H1 (cell line): ENCODE results near the gene CDH1. TPM values are rescaled to one million over a fixed set of nuclear protein-coding genes. Genes with fewer than 3 reads are reported as not detected.

Source experiments
- CTCF ChIA-PET: fragments of 300-600 bp; sonication (Branson Sonifier 250); formaldehyde crosslinking; loops from one replicate; lab custom pipeline; 2021; ENCODE audit not compliant: partially characterized antibody; lab: Charles Lee
- POLR2A ChIA-PET: fragments of 300-600 bp; sonication (Branson Sonifier 250); formaldehyde crosslinking; loops from one replicate; lab custom pipeline; 2021; ENCODE audit warnings: inconsistent platforms; ENCODE audit not compliant: partially characterized antibody; lab: Charles Lee
- DNase-seq, 2 experiments: peaks; one replicate each; pipeline versions ENCODE4 v3.0.0 to v3.0.0-alpha.2; 2010 to 2022; ENCODE audit warnings: low spot score in 2 of 2, low read depth in 1 of 2, mixed read lengths in 1 of 2
- FAIRE-seq: peaks from 2 replicates; lab custom pipeline; 2011; peaks lifted over from hg19 to GRCh38; lab: Jason Lieb, UNC
- H2AFZ ChIP-seq: 2 replicates; pipeline ENCODE4 v1.8.1; 2012; ENCODE audit warnings: low read length, inconsistent platforms
- H2AK5ac ChIP-seq: 2 replicates; pipeline ENCODE4 v1.6.1; 2013; ENCODE audit warnings: low read depth, low read length
- H2BK120ac ChIP-seq: replicated peaks from 2 replicates; pipeline ENCODE3; 2013; ENCODE audit warnings: low read depth, low read length, inconsistent platforms
- H2BK12ac ChIP-seq: 2 replicates; pipeline ENCODE4 v1.6.1; 2013; ENCODE audit warnings: low read depth, low read length
- H2BK15ac ChIP-seq: 2 replicates; pipeline ENCODE4 v1.6.1; 2013; ENCODE audit warnings: low read length
- H2BK20ac ChIP-seq: 2 replicates; pipeline ENCODE4 v1.6.1; 2013; ENCODE audit warnings: low read length
- H2BK5ac ChIP-seq: 2 replicates; pipeline ENCODE4 v1.6.1; 2013; ENCODE audit warnings: low read depth, low read length
- H3K14ac ChIP-seq: 2 replicates; pipeline ENCODE4 v1.6.1; 2013; ENCODE audit warnings: inconsistent platforms; ENCODE audit not compliant: insufficient read length
- H3K18ac ChIP-seq: 2 replicates; pipeline ENCODE4 v1.6.1; 2013; ENCODE audit warnings: low read length; ENCODE audit errors: extremely low read depth
- H3K23ac ChIP-seq: 2 replicates; pipeline ENCODE4 v1.6.1; 2013; ENCODE audit warnings: inconsistent platforms; ENCODE audit not compliant: insufficient read length
- H3K23me2 ChIP-seq: 2 replicates; pipeline ENCODE4 v1.6.1; 2013; ENCODE audit warnings: low read depth, low read length
- H3K27ac ChIP-seq: 2 replicates; pipeline ENCODE4 v1.6.1; 2011; ENCODE audit warnings: low read depth, low read length, inconsistent platforms
- H3K27me3 ChIP-seq, 4 experiments: replicated peaks in 1 of 4; 1 replicate in 1 of 4; 2 replicates in 3 of 4; pipeline versions ENCODE4 v1.6.1 to v1.8.1; 2011 to 2013; ENCODE audit warnings: low read length in 3 of 4, mild to moderate bottlenecking in 3 of 4, inconsistent platforms in 2 of 4, mixed read lengths in 2 of 4, moderate library complexity in 1 of 4; ENCODE audit not compliant: control insufficient read depth in 3 of 4, insufficient read depth in 3 of 4; ENCODE audit errors: extremely low read depth in 1 of 4
- H3K36me3 ChIP-seq, 4 experiments: 2 replicates each; pipeline versions ENCODE4 v1.6.1 to v1.8.1; 2011 to 2013; ENCODE audit warnings: mild to moderate bottlenecking in 4 of 4, low read length in 3 of 4, moderate library complexity in 2 of 4, control low read depth in 1 of 4, inconsistent platforms in 1 of 4; ENCODE audit not compliant: insufficient read depth in 4 of 4, control insufficient read depth in 2 of 4
- H3K4ac ChIP-seq: replicated peaks from 2 replicates; pipeline ENCODE3; 2013; ENCODE audit warnings: low read length, low read depth, mixed read lengths, inconsistent platforms; ENCODE audit not compliant: insufficient read length
- H3K4me1 ChIP-seq, 4 experiments: replicated peaks in 1 of 4; 1 replicate in 1 of 4; 2 replicates in 3 of 4; pipeline versions ENCODE4 v1.6.1 to v1.8.1; 2011 to 2013; ENCODE audit warnings: low read length in 3 of 4, inconsistent platforms in 2 of 4, mixed read lengths in 1 of 4; ENCODE audit not compliant: insufficient read depth in 4 of 4, control insufficient read depth in 3 of 4
- H3K4me2 ChIP-seq, 2 experiments: 2 replicates each; pipeline versions ENCODE4 v1.6.1 to v1.8.1; 2011 to 2013; ENCODE audit warnings: low read depth in 2 of 2, low read length in 2 of 2, control low read depth in 1 of 2, inconsistent platforms in 1 of 2, mild to moderate bottlenecking in 1 of 2; ENCODE audit not compliant: insufficient read depth in 1 of 2
- H3K4me3 ChIP-seq, 4 experiments: fragments of 200-600, 300-600 bp in 1 of 4; sonication (generic), shearing (Covaris generic), sonication (Bioruptor Twin) in 1 of 4; 2 replicates each; pipeline versions ENCODE4 v1.5.1 to v1.8.1; 2011 to 2016; ENCODE audit warnings: low read length in 4 of 4, low read depth in 3 of 4, control low read depth in 2 of 4, inconsistent platforms in 2 of 4, mild to moderate bottlenecking in 2 of 4, mixed read lengths in 1 of 4, moderate library complexity in 1 of 4; ENCODE audit not compliant: insufficient read depth in 2 of 4; ENCODE audit errors: extremely low read depth in 1 of 4
- H3K56ac ChIP-seq: replicated peaks from 2 replicates; pipeline ENCODE3; 2013; ENCODE audit warnings: low read depth, mild to moderate bottlenecking, mixed read lengths, low read length, inconsistent platforms; ENCODE audit not compliant: insufficient read length
- H3K79me1 ChIP-seq: 2 replicates; pipeline ENCODE4 v1.6.1; 2013; ENCODE audit warnings: low read depth, low read length, control low read depth
- H3K79me2 ChIP-seq, 2 experiments: 2 replicates each; pipeline versions ENCODE4 v1.6.1 to v1.8.1; 2012 to 2013; ENCODE audit warnings: low read length in 2 of 2, mild to moderate bottlenecking in 2 of 2, inconsistent platforms in 1 of 2; ENCODE audit not compliant: insufficient read depth in 2 of 2, control insufficient read depth in 1 of 2
- H3K9ac ChIP-seq, 4 experiments: replicated peaks in 1 of 4; 1 replicate in 1 of 4; 2 replicates in 3 of 4; pipeline versions ENCODE4 v1.6.1 to v1.8.1; 2011 to 2013; ENCODE audit warnings: low read depth in 3 of 4, low read length in 3 of 4, control low read depth in 2 of 4, mild to moderate bottlenecking in 2 of 4, moderate library complexity in 2 of 4, inconsistent platforms in 1 of 4; ENCODE audit errors: extremely low read depth in 1 of 4
- H3K9me3 ChIP-seq, 2 experiments: 2 replicates each; pipeline versions ENCODE4 v1.6.1 to v1.8.1; 2012 to 2013; ENCODE audit warnings: mild to moderate bottlenecking in 2 of 2, moderate library complexity in 2 of 2, control low read depth in 1 of 2, inconsistent platforms in 1 of 2, low read depth in 1 of 2, low read length in 1 of 2, mixed read lengths in 1 of 2; ENCODE audit not compliant: insufficient read depth in 2 of 2
- H4K20me1 ChIP-seq, 2 experiments: replicated peaks in 1 of 2; 2 replicates each; pipeline versions ENCODE3 to v1.8.1; 2011 to 2013; ENCODE audit warnings: inconsistent platforms in 2 of 2, low read length in 2 of 2, mild to moderate bottlenecking in 1 of 2; ENCODE audit not compliant: insufficient read depth in 2 of 2, control insufficient read depth in 1 of 2
- H4K5ac ChIP-seq: 2 replicates; pipeline ENCODE4 v1.6.1; 2013; ENCODE audit warnings: low read length, low read depth, mixed read lengths, inconsistent platforms; ENCODE audit not compliant: insufficient read length
- H4K8ac ChIP-seq: 2 replicates; pipeline ENCODE4 v1.8.0; 2013; ENCODE audit warnings: mild to moderate bottlenecking, moderate library complexity, low read length, inconsistent platforms; ENCODE audit not compliant: insufficient read depth; ENCODE audit errors: extremely low read depth
- H4K91ac ChIP-seq: replicated peaks from 2 replicates; pipeline ENCODE3; 2013; ENCODE audit warnings: low read length, mixed read lengths, inconsistent platforms; ENCODE audit not compliant: insufficient read length
- TBP ChIP-seq: IDR thresholded peaks from 2 replicates; pipeline ENCODE4 v1.6.1; 2011; ENCODE audit warnings: low read depth, low read length, improper control_type of control experiment
- WGBS, 2 experiments: shearing (Covaris generic) in 1 of 2; methylation state at CpG; one replicate each; pipeline versions ENCODE4 v1.1.6 to v1.1.7; 2013 to 2015; ENCODE audit warnings: low lambda C conversion rate in 2 of 2, mixed read lengths in 2 of 2, inconsistent platforms in 1 of 2, low coverage in 1 of 2, missing lambda C conversion rate in 1 of 2; ENCODE audit not compliant: insufficient replicate concordance in 2 of 2, insufficient coverage in 1 of 2, insufficient read length in 1 of 2; ENCODE audit errors: extremely low coverage in 1 of 2, missing lambda C conversion rate in 1 of 2; 5-methylcytosine and 5-hydroxymethylcytosine counted together
- polyA plus RNA-seq, 7 experiments: library from polyadenylated mRNA; depleted of rRNA in 3 of 7; stranded (reverse) in 5 of 7; unstranded in 2 of 7; fragments of >200 nt in 5 of 7; fragments of 200-250 nt in 2 of 7; gene quantifications; 1 replicate in 5 of 7; 2 replicates in 1 of 7; 4 replicates in 1 of 7; pipeline versions ENCODE4 v1.2.1 to v1.2.3, GENCODE V29; 2011 to 2013; ENCODE audit warnings: missing spikeins in 2 of 7, mixed read lengths in 2 of 7
- total RNA-seq: library from RNA; stranded (reverse); fragmentation: NEBNext Ultra II Directional; extraction: Animal tissue kit (Norgen Biotek cat#: 25700); gene quantifications from 2 replicates; pipeline ENCODE4 v1.2.1, GENCODE V29; 2021

CDH1 gene
- total and polyA plus RNA-seq, 2 of the 8 experiments (the other 6 are each of a cell fraction or from before 2014, with no cell fraction given): 133 to 265 TPM

DNA sequence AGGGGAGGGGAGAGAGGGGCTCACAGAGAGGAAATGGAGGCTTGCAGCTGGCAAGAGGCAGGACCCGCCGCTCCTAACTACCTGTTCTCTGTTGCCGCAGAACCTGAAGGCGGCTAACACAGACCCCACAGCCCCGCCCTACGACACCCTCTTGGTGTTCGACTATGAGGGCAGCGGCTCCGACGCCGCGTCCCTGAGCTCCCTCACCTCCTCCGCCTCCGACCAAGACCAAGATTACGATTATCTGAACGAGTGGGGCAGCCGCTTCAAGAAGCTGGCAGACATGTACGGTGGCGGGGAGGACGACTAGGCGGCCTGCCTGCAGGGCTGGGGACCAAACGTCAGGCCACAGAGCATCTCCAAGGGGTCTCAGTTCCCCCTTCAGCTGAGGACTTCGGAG, 39.0 kb upstream of the CDH1 start:
- POLR2A ChIA-PET: interaction anchor here (0.5 to 0.6 kb wide), 2 partner anchors 8 to 52 kb away, joined by 3 read pairs; no protein-coding TSS in a partner anchor
- no peak overlapping the region for H3K18ac ChIP-seq
- no peak overlapping the region for H3K56ac ChIP-seq
- no peak for TF ChIP-seq TBP
- TF ChIP-seq, all 59 proteins: peak for 0
- no peak overlapping the region for H2BK20ac ChIP-seq
- H2BK120ac ChIP-seq: no peak overlapping the region
- peaks cover 12 to 56% (median 42%) of the 10 kb centered on the region in 4 experiments for H3K36me3 ChIP-seq
- H4K8ac ChIP-seq: no peak overlapping the region
- no peak overlapping the region for H3K14ac ChIP-seq
- peak overlapping the region; percentile 52; the same call in 1 of the 2 replicates for H2BK5ac ChIP-seq
- no peaks in the 10 kb centered on the region for H3K23me2 ChIP-seq
- no peak overlapping the region for H4K91ac ChIP-seq
- H3K9ac ChIP-seq: no peak overlapping the region
- WGBS, 2 experiments: 89% methylated on average over 19 of the region's 23 CpGs; no CpG with 5 or more reads in 1 of the 2 experiments
- no peak overlapping the region for H3K23ac ChIP-seq
- H3K9me3 ChIP-seq: no peaks in the 10 kb centered on the region
- no peak overlapping the region; the same call in 1 of the 2 replicates for H3K27ac ChIP-seq
- DNase-seq (no peak), FAIRE-seq (no peak)
- H3K79me1 ChIP-seq: no peaks in the 10 kb centered on the region; the same call in 1 of the 2 replicates
- H3K4me2 ChIP-seq: no peak overlapping the region
- no peak overlapping the region for H4K5ac ChIP-seq
- peaks cover 0 to 2% of the 10 kb centered on the region in 2 experiments for H4K20me1 ChIP-seq
- H2BK15ac ChIP-seq: no peak overlapping the region
- H2AFZ ChIP-seq: no peak overlapping the region
- no peak overlapping the region for H2AK5ac ChIP-seq
- H3K27me3 ChIP-seq: no peaks in the 10 kb centered on the region; a peak in 1 of 7 replicates
- no peak overlapping the region for H2BK12ac ChIP-seq
- H3K79me2 ChIP-seq: no peaks in the 10 kb centered on the region
- H3K4me1 ChIP-seq: no peaks in the 10 kb centered on the region
- H3K4me3 ChIP-seq: no peak overlapping the region
- no peak overlapping the region for H3K4ac ChIP-seq
- CTCF ChIA-PET: interaction anchor here (0.7 to 4.8 kb wide), 9 partner anchors 8 to 1686 kb away, joined by 3 to 20 read pairs (median 3); no protein-coding TSS in a partner anchor
